ENCODE measurements around the gene TRIM44.

- TF ChIP-seq EZH2phosphoT487 (IDR thresholded peaks at IDR 0.05; ENCODE audit: borderline replicate concordance) (no peak), CTCF (conservative IDR thresholded peaks at IDR 0.05; ENCODE audit: low read length) (no peak)
These were observed 123.6 kb downstream of the TRIM44 start for GRCh38 chr11:35786188-35786587.

All from Loucy (cell line).